ENCODE data around the gene DGKB. TPM values are rescaled to one million over a fixed set of nuclear protein-coding genes. Genes with fewer than 3 reads are reported as not detected.

Gene DGKB
- total RNA-seq, 1 donor from 2014 or later: 0.32 TPM

DNA sequence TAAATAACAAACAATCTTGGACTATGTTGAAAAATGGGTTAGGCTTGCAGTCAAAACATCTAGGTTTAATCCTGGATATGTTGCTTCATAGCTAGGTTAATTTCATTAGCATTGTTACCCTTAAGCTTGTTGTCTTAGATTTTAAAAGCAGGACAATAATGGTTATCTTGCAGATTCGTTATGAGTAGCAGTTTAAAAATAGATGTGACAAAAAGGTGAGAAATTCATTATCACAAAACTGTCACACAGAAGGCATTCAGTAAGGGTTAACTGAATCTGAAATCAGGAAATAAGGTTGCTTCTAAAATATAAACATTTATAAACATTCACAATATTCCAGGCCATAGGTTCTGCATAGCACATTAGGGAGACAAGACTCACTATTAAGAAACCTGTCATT is 483.9 kb downstream of the DGKB start:
- no peaks in the 10 kb centered on the region for H3K27me3 Mint-ChIP-seq (ENCODE audit: unreplicated experiment)
- no peaks in the 10 kb centered on the region for H3K4me1 Mint-ChIP-seq (ENCODE audit: unreplicated experiment)
- no peaks in the 10 kb centered on the region for H3K36me3 Mint-ChIP-seq (ENCODE audit: unreplicated experiment)
- TF ChIP-seq, protein P1, sequence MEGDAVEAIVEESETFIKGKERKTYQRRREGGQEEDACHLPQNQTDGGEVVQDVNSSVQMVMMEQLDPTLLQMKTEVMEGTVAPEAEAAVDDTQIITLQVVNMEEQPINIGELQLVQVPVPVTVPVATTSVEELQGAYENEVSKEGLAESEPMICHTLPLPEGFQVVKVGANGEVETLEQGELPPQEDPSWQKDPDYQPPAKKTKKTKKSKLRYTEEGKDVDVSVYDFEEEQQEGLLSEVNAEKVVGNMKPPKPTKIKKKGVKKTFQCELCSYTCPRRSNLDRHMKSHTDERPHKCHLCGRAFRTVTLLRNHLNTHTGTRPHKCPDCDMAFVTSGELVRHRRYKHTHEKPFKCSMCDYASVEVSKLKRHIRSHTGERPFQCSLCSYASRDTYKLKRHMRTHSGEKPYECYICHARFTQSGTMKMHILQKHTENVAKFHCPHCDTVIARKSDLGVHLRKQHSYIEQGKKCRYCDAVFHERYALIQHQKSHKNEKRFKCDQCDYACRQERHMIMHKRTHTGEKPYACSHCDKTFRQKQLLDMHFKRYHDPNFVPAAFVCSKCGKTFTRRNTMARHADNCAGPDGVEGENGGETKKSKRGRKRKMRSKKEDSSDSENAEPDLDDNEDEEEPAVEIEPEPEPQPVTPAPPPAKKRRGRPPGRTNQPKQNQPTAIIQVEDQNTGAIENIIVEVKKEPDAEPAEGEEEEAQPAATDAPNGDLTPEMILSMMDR (IDR thresholded peaks at IDR 0.05): no peak
- no peaks in the 10 kb centered on the region for H3K9me3 Mint-ChIP-seq (ENCODE audit: unreplicated experiment)
- no peak overlapping the region for H3K27ac Mint-ChIP-seq (ENCODE audit: unreplicated experiment)
- DNase-seq (ENCODE audit: extremely low spot score, unreplicated experiment): no peak
- H3K4me3 Mint-ChIP-seq (ENCODE audit: unreplicated experiment): no peak overlapping the region

DNA sequence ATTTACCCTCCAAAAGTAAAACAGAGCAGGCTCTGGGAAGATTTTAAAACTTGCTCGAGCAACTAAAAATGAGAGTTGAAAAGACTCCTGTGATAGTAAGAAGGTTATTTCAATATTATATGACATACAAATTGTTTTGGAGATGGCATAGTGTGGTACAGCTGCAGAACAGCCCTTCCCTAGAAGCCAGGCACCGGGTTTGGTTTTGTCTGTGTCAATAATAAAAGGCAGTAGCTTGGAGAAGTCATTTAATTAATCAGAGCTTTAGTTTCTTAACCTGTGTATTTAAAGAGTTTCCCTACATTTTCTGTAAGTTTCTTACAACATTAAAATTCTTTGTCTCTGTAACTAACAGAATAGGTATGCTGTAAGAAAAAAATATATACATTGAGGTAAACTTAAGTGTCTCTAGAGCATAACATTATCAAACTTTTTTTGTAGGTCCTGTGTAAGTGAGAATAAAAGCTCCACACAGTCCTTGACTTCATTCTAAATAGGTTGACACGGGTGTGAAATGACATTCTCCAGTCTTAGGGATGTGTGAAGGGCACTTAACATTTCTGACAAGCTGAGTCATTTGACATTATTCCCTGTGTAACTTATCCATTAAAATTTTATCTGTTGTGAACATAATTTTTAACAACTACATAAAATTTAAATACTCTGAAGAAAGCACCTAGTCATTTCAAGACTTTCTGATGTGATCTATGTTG is 488.1 kb downstream of the DGKB start:
- no peak overlapping the region for H3K27ac Mint-ChIP-seq (ENCODE audit: unreplicated experiment)
- TF ChIP-seq, protein P1 (IDR thresholded peaks at IDR 0.05): no peak
- no peaks in the 10 kb centered on the region for H3K4me1 Mint-ChIP-seq (ENCODE audit: unreplicated experiment)
- DNase-seq (ENCODE audit: extremely low spot score, unreplicated experiment): no peak
- no peak overlapping the region for H3K4me3 Mint-ChIP-seq (ENCODE audit: unreplicated experiment)
- H3K36me3 Mint-ChIP-seq (ENCODE audit: unreplicated experiment): no peaks in the 10 kb centered on the region
- no peaks in the 10 kb centered on the region for H3K9me3 Mint-ChIP-seq (ENCODE audit: unreplicated experiment)
- H3K27me3 Mint-ChIP-seq (ENCODE audit: unreplicated experiment): no peaks in the 10 kb centered on the region

DNA sequence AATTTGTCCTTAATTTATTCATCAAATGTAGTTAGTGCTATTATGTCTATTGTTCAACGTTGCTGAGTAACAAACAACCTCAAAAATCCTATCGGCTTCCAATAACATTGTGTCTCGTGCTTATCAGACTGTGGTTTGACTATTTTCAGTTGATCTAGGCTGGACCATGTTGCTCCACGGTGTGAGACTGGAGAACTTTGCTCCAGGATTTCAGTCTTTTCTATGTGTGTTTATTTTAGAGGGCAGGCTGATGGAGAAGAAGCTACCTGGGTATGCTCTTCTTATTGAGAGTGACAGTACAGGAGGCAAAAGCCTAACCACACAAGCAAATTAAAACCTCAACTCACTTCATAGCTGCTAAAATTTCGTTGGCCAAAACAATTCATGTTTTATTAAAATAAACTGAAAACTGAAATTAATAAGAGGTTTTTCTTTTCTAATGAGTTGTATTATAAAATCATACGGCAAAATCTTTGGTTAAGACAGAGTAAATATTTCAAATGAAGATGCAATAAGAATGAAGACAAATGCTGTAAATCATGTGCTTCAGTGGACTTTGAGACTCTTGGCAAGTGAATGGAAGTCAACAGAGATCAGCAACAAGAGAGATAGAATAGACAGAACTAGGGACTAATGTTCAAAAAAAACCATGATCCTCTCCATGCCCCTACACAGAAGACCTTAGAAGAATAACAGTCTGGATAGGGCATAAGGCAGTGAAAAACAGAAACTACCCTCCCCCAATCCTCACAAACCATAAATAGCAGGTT is 495.1 kb downstream of the DGKB start:
- Mint-ChIP-seq H3K27me3 (ENCODE audit: unreplicated experiment) (peaks cover 3% of the 10 kb centered on the region), H3K4me3 (ENCODE audit: unreplicated experiment) (no peak overlapping the region), H3K4me1 (ENCODE audit: unreplicated experiment) (no peaks in the 10 kb centered on the region), H3K9me3 (ENCODE audit: unreplicated experiment) (no peaks in the 10 kb centered on the region), H3K36me3 (ENCODE audit: unreplicated experiment) (no peaks in the 10 kb centered on the region), H3K27ac (ENCODE audit: unreplicated experiment) (no peak overlapping the region)
- DNase-seq (ENCODE audit: extremely low spot score, unreplicated experiment): no peak
- TF ChIP-seq, protein P1 (IDR thresholded peaks at IDR 0.05): no peak

DNA sequence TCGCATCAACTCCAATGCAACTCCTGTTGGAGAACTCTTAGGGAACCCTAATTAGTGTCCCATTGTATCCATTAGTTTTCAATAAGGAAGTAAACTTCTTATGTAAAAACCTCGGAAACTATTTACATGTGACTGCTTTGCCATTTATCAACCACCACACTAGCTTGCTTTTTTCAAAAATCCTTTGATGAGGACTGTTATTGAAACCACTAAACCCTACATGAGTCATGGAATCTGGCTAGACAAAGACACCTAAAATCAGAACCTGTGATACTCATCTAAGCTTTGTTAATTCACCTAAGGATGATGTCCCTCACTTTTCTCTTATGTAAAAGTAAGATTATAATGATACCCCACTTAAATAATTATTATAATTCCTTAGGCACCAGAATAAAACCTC is 499.0 kb downstream of the DGKB start:
- no peak for DNase-seq (ENCODE audit: extremely low spot score, unreplicated experiment)
- H3K36me3 Mint-ChIP-seq (ENCODE audit: unreplicated experiment): no peaks in the 10 kb centered on the region

DNA sequence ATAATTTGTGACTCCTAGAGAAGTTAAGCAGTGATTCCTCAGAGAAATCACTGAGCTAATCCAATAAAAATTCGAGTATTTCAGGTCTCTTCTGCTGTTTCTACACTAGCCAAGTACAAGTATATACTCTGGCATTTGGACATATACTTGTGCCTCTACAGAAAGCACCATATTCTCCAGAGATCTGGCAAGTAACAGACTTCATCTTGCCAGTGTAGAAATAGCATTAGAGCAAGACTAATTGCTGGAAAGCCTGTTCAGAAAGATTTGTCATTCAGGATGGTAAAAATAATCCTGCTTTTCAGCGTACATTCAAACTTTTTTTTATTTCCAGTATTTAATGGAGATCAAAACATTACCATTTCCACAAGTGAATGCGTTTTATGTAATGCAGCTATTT is 502.3 kb downstream of the DGKB start:
- H3K4me1 Mint-ChIP-seq (ENCODE audit: unreplicated experiment): no peaks in the 10 kb centered on the region

More for the DNA sequence above, 499.0 kb downstream of the DGKB start:
- H3K9me3 Mint-ChIP-seq (ENCODE audit: unreplicated experiment): no peaks in the 10 kb centered on the region
- H3K27me3 Mint-ChIP-seq (ENCODE audit: unreplicated experiment): peaks cover 3% of the 10 kb centered on the region
- no peak overlapping the region for H3K4me3 Mint-ChIP-seq (ENCODE audit: unreplicated experiment)
- H3K27ac Mint-ChIP-seq (ENCODE audit: unreplicated experiment): no peak overlapping the region
- no peaks in the 10 kb centered on the region for H3K4me1 Mint-ChIP-seq (ENCODE audit: unreplicated experiment)
- TF ChIP-seq, protein P1 (IDR thresholded peaks at IDR 0.05): no peak

More for the DNA sequence above, 502.3 kb downstream of the DGKB start:
- Mint-ChIP-seq H3K27ac (ENCODE audit: unreplicated experiment) (no peak overlapping the region), H3K9me3 (ENCODE audit: unreplicated experiment) (no peaks in the 10 kb centered on the region), H3K36me3 (ENCODE audit: unreplicated experiment) (no peaks in the 10 kb centered on the region), H3K4me3 (ENCODE audit: unreplicated experiment) (no peak overlapping the region), H3K27me3 (ENCODE audit: unreplicated experiment) (no peaks in the 10 kb centered on the region)
- TF ChIP-seq, protein P1 (IDR thresholded peaks at IDR 0.05): no peak
- no peak for DNase-seq (ENCODE audit: extremely low spot score, unreplicated experiment)

All from osteocyte (in vitro differentiated cells).